HEK293T (cell line): Measurements from ENCODE around the gene CPSF7.
A peak's percentile ranks its signal among the peaks of the same experiment; 100 is the strongest.

Source experiments
- CTCF ChIA-PET: fragments of 350-600 bp; formaldehyde crosslinking; extraction: SDS; loops from one replicate; lab custom pipeline; 2021; ENCODE audit warnings: antibody characterized with exemption, inconsistent platforms; lab: Yijun Ruan, JAX
- POLR2A ChIA-PET: fragments of 350-600 bp; formaldehyde crosslinking; extraction: SDS; loops from one replicate; lab custom pipeline; 2020; ENCODE audit warnings: antibody characterized with exemption, inconsistent platforms; lab: Yijun Ruan, JAX
- DNase-seq: peaks from one replicate; pipeline ENCODE4 v3.0.0; 2012; ENCODE audit warnings: mixed read lengths; ENCODE audit errors: extremely low spot score
- ARNT ChIP-seq: fragments of 450-650 bp; IDR thresholded peaks from 2 replicates; pipeline ENCODE4 v1.6.1; 2017; ENCODE audit warnings: mild to moderate bottlenecking
- BHLHE40 ChIP-seq: fragments of 450-650 bp; IDR thresholded peaks from 2 replicates; pipeline ENCODE4 v1.6.1; 2016; ENCODE audit warnings: mild to moderate bottlenecking, moderate library complexity, borderline replicate concordance
- CTBP1 ChIP-seq: fragments of 450-650 bp; IDR thresholded peaks from 2 replicates; pipeline ENCODE4 v1.6.1; 2016; ENCODE audit warnings: borderline replicate concordance
- ELF4 ChIP-seq: fragments of 450-650 bp; IDR thresholded peaks from 2 replicates; pipeline ENCODE4 v1.6.1; 2017; ENCODE audit warnings: antibody characterized with exemption
- FOXA1 ChIP-seq: fragments of 450-650 bp; IDR thresholded peaks from 2 replicates; pipeline ENCODE4 v1.6.1; 2016; ENCODE audit warnings: mild to moderate bottlenecking
- FOXK2 ChIP-seq: fragments of 450-650 bp; IDR thresholded peaks from 2 replicates; pipeline ENCODE4 v1.6.1; 2016; ENCODE audit warnings: mild to moderate bottlenecking
- FOXM1 ChIP-seq: fragments of 450-650 bp; IDR thresholded peaks from 2 replicates; pipeline ENCODE4 v1.6.1; 2017; ENCODE audit warnings: mild to moderate bottlenecking, borderline replicate concordance
- HDGF ChIP-seq: fragments of 450-650 bp; IDR thresholded peaks from 2 replicates; pipeline ENCODE4 v1.6.1; 2017; ENCODE audit warnings: antibody characterized with exemption, borderline replicate concordance
- L3MBTL2 ChIP-seq: fragments of 450-650 bp; conservative IDR thresholded peaks from 2 replicates; pipeline ENCODE4 v1.6.1; 2016; ENCODE audit warnings: mild to moderate bottlenecking
- LEF1 ChIP-seq: fragments of 450-650 bp; IDR thresholded peaks from 2 replicates; pipeline ENCODE4 v1.6.1; 2017; ENCODE audit warnings: mild to moderate bottlenecking, borderline replicate concordance
- NFRKB ChIP-seq: fragments of 450-650 bp; IDR thresholded peaks from 2 replicates; pipeline ENCODE4 v1.6.1; 2016; ENCODE audit warnings: mild to moderate bottlenecking, moderate library complexity
- SP1 ChIP-seq: fragments of 450-650 bp; IDR thresholded peaks from 2 replicates; pipeline ENCODE4 v1.6.1; 2017
- SUZ12 ChIP-seq: fragments of 450-650 bp; IDR thresholded peaks from 2 replicates; pipeline ENCODE4 v1.6.1; 2016; ENCODE audit warnings: mild to moderate bottlenecking
- TARDBP ChIP-seq: fragments of 450-650 bp; IDR thresholded peaks from 2 replicates; pipeline ENCODE4 v1.6.1; 2016
- ZNF384 ChIP-seq: fragments of 450-650 bp; IDR thresholded peaks from 2 replicates; pipeline ENCODE4 v1.6.1; 2016
- TF ChIP-seq, protein P1 (sequence below): fragments of 450-650 bp; IDR thresholded peaks from 2 replicates; pipeline ENCODE4 v1.6.1; 2016

Gene CPSF7

DNA sequence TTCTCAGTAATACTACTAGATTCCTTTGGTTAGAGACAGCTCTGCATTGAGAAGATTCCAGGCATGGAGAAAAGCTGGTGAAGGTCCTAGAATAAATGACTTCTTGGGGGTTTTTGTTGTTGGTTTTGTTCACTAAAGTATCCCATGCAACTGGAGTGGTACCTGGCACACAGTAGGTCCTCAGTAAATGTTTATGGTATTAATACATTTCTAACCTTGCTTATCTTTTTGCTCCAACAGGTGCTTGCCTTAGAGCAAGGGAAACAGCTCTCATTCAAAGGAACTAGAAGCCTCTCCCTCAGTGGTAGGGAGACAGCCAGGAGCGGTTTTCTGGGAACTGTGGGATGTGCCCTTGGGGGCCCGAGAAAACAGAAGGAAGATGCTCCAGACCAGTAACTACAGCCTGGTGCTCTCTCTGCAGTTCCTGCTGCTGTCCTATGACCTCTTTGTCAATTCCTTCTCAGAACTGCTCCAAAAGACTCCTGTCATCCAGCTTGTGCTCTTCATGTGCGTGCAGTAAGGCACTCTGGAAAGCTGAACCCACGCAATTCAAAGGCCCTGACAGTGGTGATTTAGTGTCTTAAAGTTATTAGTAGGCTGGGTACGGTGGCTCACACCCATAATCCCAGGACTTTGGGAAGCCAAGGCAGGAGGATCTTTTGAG is 65.6 kb downstream of the CPSF7 start:
- CTCF ChIA-PET = interaction anchor here (2.8 to 3.5 kb wide), 2 partner anchors 21 to 28 kb away, joined by 16 to 26 read pairs; no protein-coding TSS in a partner anchor
- no peak for DNase-seq
- TF ChIP-seq ELF4 = no peak
- TF ChIP-seq L3MBTL2 = no peak
- TF ChIP-seq FOXA1 = no peak
- POLR2A ChIA-PET = interaction anchor here (1.4 to 5.0 kb wide), 5 partner anchors 11 to 66 kb away, joined by 3 to 103 read pairs (median 35); partner anchors contain the start of genes CPSF7, DDB1, SDHAF2 and TKFC

GRCh38 chr11:61362542-61362875 is 67.3 kb downstream of the CPSF7 start:
- ChIA-PET CTCF (interaction anchor here (0.9 to 3.5 kb wide), 3 partner anchors 22 to 29 kb away, joined by 3 to 26 read pairs (median 16); no protein-coding TSS in a partner anchor), POLR2A (interaction anchor here (0.8 to 5.0 kb wide), 19 partner anchors 8 to 205 kb away, joined by 3 to 103 read pairs (median 6); partner anchors contain the start of genes CPSF7, DDB1, SDHAF2 and TKFC)
- no peak for TF ChIP-seq CTBP1
- no peak for TF ChIP-seq SP1
- no peak for TF ChIP-seq LEF1
- TF ChIP-seq BHLHE40 = no peak
- no peak for TF ChIP-seq FOXA1
- TF ChIP-seq FOXM1 = no peak
- TF ChIP-seq, protein P1, sequence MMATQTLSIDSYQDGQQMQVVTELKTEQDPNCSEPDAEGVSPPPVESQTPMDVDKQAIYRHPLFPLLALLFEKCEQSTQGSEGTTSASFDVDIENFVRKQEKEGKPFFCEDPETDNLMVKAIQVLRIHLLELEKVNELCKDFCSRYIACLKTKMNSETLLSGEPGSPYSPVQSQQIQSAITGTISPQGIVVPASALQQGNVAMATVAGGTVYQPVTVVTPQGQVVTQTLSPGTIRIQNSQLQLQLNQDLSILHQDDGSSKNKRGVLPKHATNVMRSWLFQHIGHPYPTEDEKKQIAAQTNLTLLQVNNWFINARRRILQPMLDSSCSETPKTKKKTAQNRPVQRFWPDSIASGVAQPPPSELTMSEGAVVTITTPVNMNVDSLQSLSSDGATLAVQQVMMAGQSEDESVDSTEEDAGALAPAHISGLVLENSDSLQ = no peak
- TF ChIP-seq ZNF384 = no peak
- TF ChIP-seq L3MBTL2 = no peak
- no peak for TF ChIP-seq ARNT
- no peak for TF ChIP-seq TARDBP
- TF ChIP-seq FOXK2 = no peak
- TF ChIP-seq NFRKB = no peak
- TF ChIP-seq HDGF = no peak
- TF ChIP-seq ELF4 = no peak
- no peak for TF ChIP-seq SUZ12
- DNase-seq = peak; percentile 27

DNA sequence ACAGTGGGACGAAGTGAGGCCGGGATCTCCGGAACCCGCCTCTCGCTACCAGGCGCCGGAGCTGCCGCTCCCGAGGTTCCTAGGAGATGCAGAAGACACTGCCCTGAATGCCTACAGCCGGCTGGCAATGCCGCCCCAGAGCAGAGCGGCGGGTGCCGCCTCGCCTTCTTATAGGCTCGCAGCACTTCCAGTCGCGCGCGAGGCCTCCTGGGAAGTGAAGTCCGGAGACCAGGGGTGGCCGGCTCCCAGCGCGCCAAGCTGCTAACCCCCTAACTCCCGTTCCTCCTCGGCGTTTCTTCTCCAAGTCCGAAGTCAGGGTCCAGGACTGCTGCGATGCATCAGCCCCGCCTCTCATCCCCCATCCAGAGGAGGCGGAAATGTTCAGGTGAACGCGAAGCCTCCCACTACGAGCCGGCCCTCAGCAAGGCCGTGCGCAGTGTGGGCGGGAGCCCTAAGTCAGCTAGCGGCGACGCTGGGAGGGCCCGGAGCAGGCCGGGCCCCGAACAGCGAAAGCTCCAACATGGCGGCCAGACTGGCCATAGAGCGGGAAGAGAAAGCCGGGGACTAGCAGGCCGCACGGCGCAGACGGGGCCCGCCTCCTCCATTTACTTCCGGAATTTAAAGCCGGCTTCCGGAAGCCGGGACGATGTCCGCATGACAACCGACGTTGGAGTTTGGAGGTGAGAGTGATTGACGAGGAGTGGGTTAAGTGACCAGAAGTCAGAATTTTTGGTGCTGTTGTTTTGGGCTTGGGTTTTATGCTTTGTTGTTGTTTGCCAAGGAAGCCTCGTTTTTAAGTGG is 67.8 kb downstream of the CPSF7 start, which contains the start of the genes CYB561A3 and TMEM138:
Gene CYB561A3, minus strand, starts transcription at position 142 of the 801 bp plus-strand sequence. CDS start 5,169 bp downstream, outside the sequence.
Gene TMEM138, plus strand, starts transcription at position 634 of the 801 bp plus-strand sequence. CDS start 2,017 bp downstream, outside the sequence.
- TF ChIP-seq ZNF384 (no peak), L3MBTL2 (peak; percentile 98), SUZ12 (no peak), HDGF (no peak), BHLHE40 (no peak), ELF4 (peak; percentile 76; the same call in 1 of the 2 replicates), NFRKB (peak; percentile 95), FOXM1 (no peak), FOXA1 (no peak)
- TF ChIP-seq, protein P1 = peak; percentile 93
- CTCF ChIA-PET = interaction anchor here (0.9 to 3.5 kb wide), 3 partner anchors 23 to 28 kb away, joined by 3 to 26 read pairs (median 16); no protein-coding TSS in a partner anchor
- DNase-seq = peak; percentile 91
- POLR2A ChIA-PET = interaction anchor here (0.7 to 5.0 kb wide), 19 partner anchors 9 to 205 kb away, joined by 3 to 103 read pairs (median 6); partner anchors contain the start of genes CPSF7, DDB1, SDHAF2 and TKFC

- CTCF ChIA-PET = interaction anchor here (3.5 kb wide), 1 partner anchor 25 kb away, joined by 26 read pairs; no protein-coding TSS in a partner anchor
- TF ChIP-seq, protein P1 = no peak
- POLR2A ChIA-PET = interaction anchor here (1.0 to 5.0 kb wide), 15 partner anchors 12 to 206 kb away, joined by 3 to 103 read pairs (median 10); partner anchors contain the start of genes CPSF7, DDB1, SDHAF2 and TKFC
- no peak for DNase-seq
These were observed 68.5 kb downstream of the CPSF7 start for GRCh38 chr11:61361237-61361740.

DNA sequence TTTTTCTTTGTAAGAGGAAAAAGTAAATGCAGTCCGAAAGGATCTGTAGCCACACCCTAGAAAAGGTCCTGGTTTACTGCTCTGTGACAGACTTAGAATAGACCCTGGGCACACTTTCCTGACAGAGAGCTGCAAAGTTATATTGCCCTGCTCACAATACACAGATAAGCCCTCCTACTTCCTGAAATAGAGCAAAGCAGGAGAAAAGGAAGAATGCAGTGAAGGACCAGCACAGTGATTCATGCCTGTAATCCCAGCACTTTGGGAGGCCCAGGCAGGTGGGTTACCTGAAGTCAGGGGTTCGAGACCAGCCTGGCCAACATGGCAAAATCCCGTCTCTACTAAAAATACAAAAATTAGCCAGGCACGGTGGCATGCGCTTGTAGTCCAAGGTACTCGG is 70.3 kb downstream of the CPSF7 start:
- no peak for DNase-seq
- CTCF ChIA-PET = interaction anchor here (0.7 to 1.6 kb wide), 2 partner anchors 8 to 23 kb away, joined by 3 to 5 read pairs; no protein-coding TSS in a partner anchor
- TF ChIP-seq ZNF384 = no peak
- no peak for TF ChIP-seq FOXA1
- no peak for TF ChIP-seq HDGF
- no peak for TF ChIP-seq CTBP1
- TF ChIP-seq FOXM1 = no peak
- TF ChIP-seq SUZ12 = no peak
- no peak for TF ChIP-seq ELF4
- TF ChIP-seq SP1 = no peak
- no peak for TF ChIP-seq BHLHE40
- TF ChIP-seq, protein P1 = no peak
- no peak for TF ChIP-seq FOXK2
- no peak for TF ChIP-seq TARDBP
- no peak for TF ChIP-seq NFRKB
- no peak for TF ChIP-seq LEF1
- POLR2A ChIA-PET = interaction anchor here (0.9 to 5.0 kb wide), 4 partner anchors 10 to 70 kb away, joined by 3 to 103 read pairs (median 52); partner anchors contain the start of genes CPSF7, DDB1, SDHAF2 and TKFC
